A549 treated with GW870086 at 1 μM for 4 hours (cell line): ENCODE data around the gene HOXA6. TPM values are rescaled to one million over a fixed set of nuclear protein-coding genes. Genes with fewer than 3 reads are reported as not detected.

ENCODE experiments used
- total RNA-seq: library from RNA; stranded (reverse); fragments of 200-300 nt; extraction: Qiagen RNA extraction; gene quantifications from 5 replicates; pipeline ENCODE4 v1.2.3, GENCODE V29; 2022; ENCODE audit warnings: low read depth

The HOXA6 gene
- total RNA-seq, 1 experiment from 2014 or later, result 1.5 TPM

Other genes with a start within 250 kb of the HOXA6 start
- 2.2 to 3.9 TPM (median 3.3 TPM) in 5 replicates for gene HOXA1, start 51.8 kb downstream of the HOXA6 start, total RNA-seq
- gene HOXA2, start 45.1 kb downstream of the HOXA6 start, total RNA-seq, result 0.80 to 0.97 TPM (median 0.86 TPM) in 5 replicates
- 1.2 to 2.2 TPM (median 1.9 TPM) in 5 replicates for gene HOXA4, start 17.0 kb downstream of the HOXA6 start, total RNA-seq
- 3.7 to 5.8 TPM (median 4.7 TPM) in 5 replicates for gene HOXA5, start 4.1 kb downstream of the HOXA6 start, total RNA-seq
- 3.4 to 7.7 TPM (median 6.4 TPM) in 5 replicates for gene HOXA3, start 4.8 kb upstream of the HOXA6 start, total RNA-seq
- 3.7 to 4.8 TPM (median 4.6 TPM) in 5 replicates for gene HOXA7, start 8.9 kb upstream of the HOXA6 start, total RNA-seq
- 0.49 to 0.99 TPM (median 0.70 TPM) in 5 replicates for gene HOXA9, start 17.8 kb upstream of the HOXA6 start, total RNA-seq
- gene HOXA10, start 26.5 kb upstream of the HOXA6 start, total RNA-seq, result 6.9 to 7.2 TPM (median 7.1 TPM) in 5 replicates
- 0.55 to 0.80 TPM (median 0.70 TPM) in 5 replicates for gene HOXA11, start 37.5 kb upstream of the HOXA6 start, total RNA-seq
- 1.8 to 2.6 TPM (median 2.2 TPM) in 5 replicates for gene HOXA13, start 52.3 kb upstream of the HOXA6 start, total RNA-seq
- gene EVX1, start 95.0 kb upstream of the HOXA6 start, total RNA-seq, result 0.09 to 0.27 TPM (median 0.11 TPM) in 5 replicates